GM21786 (cell line): ENCODE data around the gene FMO2.

Source experiments
- ATAC-seq: cut with Tn5 transposase; IDR thresholded peaks from one replicate; pipeline ENCODE4 v1.9.1; 2021; ENCODE audit not compliant: unreplicated experiment

Gene FMO2, protein sequence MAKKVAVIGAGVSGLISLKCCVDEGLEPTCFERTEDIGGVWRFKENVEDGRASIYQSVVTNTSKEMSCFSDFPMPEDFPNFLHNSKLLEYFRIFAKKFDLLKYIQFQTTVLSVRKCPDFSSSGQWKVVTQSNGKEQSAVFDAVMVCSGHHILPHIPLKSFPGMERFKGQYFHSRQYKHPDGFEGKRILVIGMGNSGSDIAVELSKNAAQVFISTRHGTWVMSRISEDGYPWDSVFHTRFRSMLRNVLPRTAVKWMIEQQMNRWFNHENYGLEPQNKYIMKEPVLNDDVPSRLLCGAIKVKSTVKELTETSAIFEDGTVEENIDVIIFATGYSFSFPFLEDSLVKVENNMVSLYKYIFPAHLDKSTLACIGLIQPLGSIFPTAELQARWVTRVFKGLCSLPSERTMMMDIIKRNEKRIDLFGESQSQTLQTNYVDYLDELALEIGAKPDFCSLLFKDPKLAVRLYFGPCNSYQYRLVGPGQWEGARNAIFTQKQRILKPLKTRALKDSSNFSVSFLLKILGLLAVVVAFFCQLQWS

DNA sequence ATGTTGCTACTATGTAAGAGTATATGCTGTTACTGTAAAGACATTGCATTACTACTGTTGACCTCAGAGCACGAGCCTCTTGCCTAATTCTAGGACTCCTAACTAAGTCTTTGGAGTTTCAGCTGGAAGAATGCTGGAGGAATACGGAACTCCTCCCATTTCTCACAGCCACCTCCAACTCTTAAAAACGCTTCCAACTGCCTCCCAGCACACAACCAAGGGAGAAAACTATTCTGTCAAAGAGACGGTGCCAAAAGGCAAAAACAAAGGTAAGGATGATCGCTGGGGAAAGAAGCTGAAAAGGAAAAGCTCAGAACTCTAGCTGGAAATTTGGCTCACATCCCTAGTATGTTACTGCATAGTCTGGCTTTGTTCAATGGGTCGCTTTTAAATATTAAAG lies at the start of gene FMO2:
TSS of gene FMO2 (plus strand) at position 210 of the 400 bp plus-strand sequence. CDS start 414 bp downstream, outside the sequence.
- ATAC-seq = no peak

DNA sequence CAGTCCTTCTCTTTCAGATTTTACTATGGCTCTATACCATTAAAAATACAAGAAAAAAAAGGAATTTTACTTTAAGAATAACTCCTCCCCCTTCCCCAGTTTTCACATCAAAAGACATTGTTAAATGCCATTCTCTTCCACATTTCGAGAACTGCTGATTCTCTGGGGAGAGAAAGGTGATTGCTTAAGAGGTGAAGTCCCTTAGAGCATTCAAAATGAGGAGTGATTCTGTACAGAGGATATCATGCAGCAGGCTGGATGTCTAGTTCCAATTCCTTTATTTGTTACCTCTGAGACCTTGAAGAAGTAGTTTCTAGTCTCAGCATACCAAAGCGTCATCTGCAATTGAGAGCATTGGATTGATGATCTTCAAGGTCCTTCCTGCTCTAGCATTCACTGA lies 47.5 kb upstream of the FMO2 start:
- ATAC-seq = no peak

DNA sequence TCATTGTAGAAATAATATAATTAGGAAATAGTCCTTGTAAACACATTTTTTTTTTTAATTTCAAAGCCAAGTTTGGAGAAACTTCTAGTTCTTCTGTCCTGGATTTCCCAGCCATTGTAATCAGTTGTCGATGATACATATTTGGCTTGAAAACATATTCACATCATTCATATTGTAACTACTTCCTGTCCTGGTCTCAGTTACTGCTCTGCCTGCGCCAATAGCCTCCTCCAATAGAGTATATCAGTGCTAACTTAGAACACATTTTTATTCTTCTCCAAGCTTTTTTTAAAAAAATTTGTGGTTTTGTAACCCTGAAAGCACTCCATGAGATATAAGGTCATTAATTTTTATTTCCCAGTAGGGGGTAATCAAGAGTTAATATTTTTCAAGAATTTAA lies 46.1 kb upstream of the FMO2 start:
- ATAC-seq = no peak

DNA sequence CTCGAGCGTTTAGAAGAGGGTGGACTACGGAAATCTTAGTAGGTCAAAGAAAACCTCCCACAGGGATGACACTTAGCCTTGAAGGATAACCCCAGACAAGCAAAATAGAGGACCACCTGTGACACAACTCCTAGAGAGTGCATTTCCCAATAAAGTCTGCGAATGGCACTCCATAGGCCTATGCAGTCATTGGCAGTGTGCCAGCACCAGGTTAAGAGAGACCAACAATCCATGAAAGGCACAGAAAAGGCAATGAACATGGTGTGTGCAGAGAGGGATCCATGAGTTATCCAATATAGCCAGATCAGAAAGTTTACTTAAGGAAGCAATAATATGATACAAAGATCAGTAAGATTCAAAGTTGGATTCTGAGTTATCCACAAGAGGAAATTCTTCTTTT lies 45.2 kb upstream of the FMO2 start:
- no peak for ATAC-seq

DNA sequence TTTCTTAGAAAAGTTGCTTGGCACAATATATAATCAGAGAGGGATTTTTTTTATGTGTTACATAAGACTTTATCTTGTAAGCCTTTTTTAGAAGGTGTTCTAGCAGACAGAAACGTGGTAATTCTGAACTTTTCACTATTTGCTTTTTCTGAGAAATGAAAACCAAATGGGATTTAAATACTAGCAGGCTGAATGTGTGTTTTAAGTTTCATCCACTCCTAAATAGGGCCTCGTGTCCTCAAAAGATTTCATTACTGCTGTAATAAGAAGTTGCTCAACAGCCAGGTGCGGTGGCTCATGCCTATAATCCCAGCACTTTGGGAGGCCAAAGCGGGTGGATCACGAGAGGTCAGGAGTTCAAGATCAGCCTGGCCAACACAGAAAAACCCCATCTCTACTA lies 44.7 kb upstream of the FMO2 start:
- no peak for ATAC-seq

DNA sequence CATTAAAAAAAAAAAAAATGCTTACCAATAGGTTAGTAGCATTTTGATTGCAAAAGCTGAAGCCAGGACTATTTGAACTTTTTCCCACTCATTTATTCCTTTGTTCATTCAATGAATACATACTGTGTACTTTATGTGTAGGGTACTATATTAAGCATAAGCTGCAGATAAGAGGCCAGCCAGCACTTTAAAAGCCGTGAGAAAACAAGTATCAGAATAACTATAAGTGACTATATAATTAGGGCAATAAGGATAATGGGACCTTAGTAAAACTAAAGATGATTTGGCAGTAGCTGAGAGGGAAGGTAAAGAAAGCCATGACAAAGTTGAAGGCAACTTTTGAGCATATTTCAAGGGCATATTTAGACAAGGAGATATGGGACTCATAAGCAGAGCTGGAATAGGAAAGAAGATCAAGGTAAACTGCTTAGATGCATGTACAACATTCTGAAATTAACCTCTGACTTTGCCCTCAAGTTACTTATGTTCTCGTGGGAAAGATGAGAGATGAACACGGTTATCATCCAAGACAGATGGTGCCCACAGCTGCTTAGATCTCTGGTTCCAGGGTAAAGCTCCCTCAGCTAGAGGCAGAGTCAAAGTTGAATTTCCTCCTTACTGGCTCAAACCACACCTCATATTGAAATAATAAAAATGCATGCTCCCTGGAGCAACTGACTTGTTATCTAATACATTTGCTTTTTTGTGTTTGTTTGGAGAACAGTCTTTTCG lies 44.0 kb upstream of the FMO2 start:
- ATAC-seq = no peak

DNA sequence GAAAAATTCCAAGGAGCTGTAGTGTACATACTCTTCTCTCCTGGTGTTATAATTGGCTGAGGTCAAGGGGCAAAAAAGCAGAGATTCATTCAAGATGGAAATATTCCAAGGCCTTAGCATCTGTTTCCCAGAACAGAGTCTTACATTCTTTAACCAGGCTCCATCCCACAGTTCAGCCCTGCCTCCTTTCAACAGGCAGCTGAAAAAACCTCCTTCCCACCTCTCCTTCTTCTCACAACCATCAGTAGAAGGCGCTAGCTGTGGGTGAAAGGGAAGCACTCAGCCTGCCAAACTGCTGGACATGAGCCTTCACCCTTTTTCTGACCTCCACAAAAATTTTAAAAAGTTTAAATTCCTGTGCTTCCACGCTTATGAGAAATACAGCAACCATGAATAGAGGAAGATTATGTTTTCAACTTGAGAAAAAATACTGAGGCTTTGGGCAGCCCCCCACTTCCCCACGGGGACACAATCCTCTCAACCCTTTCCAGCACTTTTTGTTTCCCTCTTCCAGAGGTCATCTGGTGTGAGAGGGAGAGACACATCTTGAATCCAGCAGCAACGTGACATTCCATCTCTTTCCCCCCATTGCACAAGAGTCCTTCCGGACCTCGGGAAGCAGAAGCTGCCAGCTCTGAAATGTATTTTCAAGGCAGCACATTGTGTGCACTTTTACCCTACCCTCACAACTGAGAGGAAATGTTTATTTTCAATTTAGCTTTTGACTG lies 43.2 kb upstream of the FMO2 start:
- ATAC-seq = no peak

DNA sequence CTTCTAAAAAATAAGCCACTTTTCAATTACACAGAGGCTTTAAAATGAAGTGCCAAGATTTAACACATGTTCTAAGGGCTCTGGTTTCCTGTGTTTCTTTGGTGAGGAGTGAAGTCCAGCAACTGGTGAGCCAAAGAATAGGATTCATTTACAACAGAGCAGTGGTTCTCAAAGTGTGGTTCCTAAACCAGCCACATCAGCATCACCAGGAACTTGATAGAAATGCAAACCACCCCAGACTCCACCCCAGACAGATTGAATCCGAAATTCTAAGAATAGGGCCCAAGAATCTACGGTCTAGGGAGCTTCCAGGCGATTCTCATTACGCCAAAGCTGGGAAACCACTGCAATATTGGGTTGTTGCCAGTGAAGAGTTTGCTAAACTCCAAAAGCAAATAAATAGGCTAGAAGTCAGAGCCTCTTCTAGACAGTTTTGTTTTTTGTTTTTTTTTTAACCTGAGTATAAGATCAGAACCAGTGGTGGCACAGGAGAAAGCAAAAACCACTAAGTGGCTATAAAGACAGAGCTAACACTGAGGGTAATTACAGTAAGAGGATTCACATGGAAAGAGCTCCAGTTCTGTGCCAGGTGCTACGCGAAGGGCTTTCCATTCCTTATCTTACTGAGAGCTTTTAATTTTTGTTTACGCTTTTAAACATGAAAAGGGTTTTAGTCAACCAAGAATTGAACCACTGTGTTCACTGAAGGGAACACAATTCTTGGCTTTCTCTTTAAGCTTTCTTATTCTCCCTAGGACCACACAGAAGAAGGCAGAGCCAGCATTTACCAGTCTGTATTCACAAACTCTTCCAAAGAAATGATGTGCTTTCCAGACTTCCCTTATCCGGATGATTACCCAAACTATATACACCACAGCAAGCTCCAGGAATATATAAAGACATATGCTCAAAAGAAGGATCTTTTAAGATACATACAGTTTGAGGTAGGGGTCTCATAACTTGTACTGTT lies 42.4 kb upstream of the FMO2 start:
- ATAC-seq = no peak

DNA sequence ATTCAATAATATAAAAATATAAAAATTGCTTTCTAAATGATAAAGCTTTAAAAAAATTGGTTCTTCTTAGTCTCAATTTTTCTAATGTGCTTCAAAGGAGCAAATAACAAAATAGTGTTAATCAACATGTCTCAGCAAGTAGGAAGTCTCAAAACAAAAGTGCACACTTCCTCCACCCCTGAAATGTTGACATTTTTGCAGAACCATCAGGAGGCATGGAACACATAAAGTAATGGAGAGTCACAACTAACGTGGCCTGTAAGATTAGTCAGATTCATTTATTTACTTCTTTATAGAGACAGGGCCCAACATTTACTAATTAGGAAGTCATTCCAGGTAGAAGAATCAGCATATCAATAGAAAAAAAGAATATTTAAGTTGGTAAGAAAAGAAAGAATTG lies 34.9 kb upstream of the FMO2 start:
- ATAC-seq = no peak

DNA sequence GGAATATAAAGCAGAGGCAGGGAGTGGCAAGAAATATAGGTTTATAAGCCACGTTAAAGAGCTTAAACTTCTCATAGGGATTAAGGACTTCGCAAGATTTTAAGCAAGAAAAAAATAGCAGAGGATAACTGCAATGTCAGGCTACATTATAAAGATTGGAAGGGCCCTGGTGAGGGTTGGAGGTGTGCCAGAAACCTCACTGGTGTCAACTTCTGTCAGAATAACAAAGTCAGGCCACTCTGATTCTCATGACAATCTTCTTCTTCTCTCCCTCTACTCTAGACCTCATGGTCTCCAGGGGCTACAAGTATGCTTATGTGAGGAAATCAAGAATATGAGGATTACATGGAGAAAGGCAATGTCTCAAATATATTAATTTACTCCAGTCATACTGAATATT lies 32.6 kb upstream of the FMO2 start:
- no peak for ATAC-seq

DNA sequence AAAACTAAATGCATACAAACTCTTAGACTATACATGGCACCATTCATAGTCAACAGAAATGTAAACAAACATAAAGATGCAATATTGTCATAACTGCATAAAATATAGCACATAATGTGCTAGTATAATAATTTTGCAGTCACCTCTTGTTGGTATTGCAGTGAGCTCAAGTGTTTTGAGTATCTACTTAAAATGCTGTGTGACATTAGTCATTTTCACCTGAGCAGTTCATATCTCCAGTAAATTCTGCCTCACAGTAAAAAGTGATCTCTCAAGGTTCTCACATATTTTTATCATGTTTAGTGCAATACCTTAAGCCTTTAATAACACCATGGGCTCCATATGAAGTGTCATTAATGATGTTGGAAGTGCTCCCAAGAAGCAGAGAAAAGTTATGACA lies 29.6 kb upstream of the FMO2 start:
- ATAC-seq = no peak

DNA sequence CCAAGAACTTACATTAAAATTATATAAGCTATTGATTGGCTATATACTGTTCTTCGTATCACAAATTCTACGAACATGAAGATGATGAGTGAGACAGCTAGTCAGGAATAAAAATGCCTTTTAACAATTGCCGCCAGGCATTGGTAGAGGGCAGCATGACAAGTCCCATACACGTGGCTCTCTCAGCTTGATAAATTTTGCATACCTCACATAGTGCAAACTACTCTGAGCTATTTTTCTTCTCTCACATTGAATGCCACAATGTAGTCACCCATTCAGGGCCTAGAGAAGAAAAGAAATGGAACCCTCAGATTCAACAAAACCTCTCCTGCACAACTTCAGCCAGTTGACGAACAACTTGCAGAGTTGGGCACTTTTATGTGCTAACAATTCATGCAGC lies 27.0 kb upstream of the FMO2 start:
- no peak for ATAC-seq

DNA sequence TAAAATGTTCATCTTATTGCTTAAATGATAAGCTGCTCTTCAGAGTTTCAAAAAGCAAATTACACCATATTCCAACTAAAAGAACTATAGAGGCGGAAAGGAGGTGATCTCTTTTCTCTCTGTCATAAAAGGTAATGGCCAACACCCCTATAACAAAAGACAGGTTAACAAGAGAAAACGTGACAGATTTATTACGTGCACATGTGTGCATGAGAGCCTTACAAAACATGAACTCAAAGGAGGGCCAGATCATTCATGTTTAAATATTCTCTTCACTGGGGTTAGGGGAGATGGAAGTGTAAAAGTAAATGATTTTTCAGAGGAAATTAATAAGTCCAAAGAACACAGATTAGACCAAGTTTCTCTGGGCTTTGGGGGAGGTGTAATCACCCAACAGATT lies 26.5 kb upstream of the FMO2 start:
- ATAC-seq = no peak

DNA sequence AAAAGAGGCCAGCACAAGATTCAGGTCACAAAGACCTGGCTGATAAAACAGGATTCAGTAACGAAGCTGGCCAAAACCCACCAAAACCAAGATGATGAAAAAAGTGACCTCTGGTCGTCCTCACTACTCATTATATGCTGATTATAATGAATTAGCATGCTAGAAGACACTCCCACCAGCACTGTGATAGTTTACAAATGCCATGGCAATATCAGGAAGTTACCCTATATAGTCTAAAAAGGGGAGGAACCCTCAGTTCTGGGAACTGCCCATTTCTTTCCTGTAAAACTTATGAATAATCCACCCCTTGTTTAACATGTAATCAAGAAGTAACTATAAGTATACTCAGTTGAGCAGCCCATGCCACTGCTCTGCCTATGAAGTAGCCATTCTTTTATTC lies 26.0 kb upstream of the FMO2 start:
- ATAC-seq = no peak

DNA sequence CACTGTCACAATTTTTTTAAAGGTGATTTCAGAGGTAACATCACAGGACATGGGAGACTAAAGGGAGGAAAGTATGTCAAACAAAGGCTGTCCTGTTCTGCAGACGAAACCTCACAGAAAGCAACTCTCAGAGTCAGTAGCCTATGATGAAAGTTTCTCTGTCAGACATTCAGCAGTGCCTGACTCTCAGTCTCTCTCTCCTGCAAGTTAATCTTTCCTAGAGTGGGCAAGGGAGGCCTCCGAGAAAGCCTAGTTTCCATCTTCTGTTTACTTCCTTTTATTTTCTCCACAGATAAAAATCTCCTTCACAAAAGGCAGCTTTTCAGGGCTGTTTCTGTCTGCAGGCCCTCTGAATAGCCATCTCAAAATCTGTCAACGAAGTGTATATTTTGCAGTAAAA lies 24.9 kb upstream of the FMO2 start:
- ATAC-seq = peak; percentile 89

DNA sequence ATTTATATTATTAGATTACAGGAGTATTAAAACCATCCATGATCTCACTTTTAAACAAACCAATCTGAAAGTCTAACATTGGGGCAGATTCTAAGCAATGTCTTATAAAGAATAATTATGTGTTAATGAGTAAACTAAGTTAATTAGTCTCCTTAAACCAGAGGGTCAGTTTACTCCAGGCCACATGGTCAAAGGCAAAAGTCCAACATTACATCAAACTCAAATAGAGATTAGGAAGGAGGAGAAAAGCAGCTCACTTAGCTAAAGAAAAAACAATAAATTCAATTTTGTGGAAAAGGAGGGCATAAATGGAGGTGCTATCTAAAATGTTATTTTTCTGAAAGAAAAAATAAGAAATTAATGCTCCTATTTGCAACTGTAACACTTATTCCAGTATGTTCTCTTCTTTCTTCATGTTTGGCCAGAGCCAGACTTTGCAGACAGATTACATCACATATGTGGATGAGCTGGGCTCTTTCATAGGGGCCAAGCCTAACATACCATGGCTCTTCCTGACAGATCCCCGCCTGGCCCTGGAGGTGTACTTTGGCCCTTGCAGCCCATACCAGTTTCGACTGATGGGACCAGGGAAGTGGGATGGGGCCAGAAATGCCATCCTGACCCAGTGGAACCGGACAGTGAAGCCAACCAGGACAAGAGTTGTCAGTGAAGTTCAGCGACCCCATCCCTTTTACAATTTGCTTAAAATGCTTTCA lies 24.3 kb upstream of the FMO2 start:
- ATAC-seq = no peak

DNA sequence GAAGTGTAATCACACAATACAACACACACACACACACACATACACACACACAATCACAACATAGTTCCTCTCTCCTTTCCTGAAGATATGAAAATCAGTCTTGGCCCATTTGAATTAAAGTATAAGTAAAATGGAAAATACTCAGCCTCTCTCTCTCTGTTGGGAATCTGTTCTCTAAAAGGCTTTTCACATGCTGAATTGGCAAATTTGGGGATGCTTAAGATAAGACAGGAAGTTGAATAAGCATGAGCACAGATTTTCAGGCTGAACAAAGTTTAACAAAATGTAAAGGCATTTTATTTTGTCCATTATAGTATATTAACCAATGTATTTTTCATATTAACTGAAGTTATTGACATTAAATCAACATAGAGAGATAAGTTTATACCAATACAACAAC lies 23.7 kb upstream of the FMO2 start:
- ATAC-seq = no peak

DNA sequence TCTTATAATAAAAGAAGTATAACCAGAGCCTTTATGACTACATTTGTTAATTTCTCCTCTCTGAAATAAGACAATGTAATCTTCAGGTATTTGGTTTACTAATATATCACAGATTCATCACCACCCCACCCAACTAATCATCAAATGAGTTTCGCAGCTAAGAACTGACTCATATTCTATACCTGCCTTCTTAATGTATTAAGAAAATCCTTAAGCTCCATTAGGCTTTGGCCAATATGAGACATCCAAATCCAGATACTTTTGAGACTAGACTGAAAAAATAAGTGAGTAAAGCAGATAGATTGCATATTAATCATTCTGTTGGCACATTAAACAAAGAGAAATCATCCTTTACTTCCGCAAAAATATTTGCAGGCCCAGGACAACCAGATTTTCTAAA lies 18.7 kb upstream of the FMO2 start:
- ATAC-seq = no peak

DNA sequence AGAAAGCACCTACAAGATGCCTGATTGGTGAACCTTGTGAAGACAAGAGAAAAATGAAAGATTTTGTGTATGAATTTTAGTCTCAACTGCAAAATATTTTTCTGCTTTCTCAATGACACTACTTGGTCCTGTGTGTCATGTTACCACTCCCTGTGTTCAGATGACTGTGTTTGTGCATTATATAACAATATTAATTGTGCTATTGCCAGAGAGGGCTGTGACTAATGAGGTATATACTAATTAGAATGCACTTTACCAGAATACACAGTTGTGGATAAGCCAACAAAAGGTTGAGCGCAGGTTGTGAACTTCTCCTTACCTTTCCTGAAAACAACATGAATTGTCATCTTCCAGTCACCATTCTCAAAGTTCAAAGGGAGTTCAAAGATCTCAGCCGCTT lies 17.3 kb upstream of the FMO2 start:
- ATAC-seq = no peak

DNA sequence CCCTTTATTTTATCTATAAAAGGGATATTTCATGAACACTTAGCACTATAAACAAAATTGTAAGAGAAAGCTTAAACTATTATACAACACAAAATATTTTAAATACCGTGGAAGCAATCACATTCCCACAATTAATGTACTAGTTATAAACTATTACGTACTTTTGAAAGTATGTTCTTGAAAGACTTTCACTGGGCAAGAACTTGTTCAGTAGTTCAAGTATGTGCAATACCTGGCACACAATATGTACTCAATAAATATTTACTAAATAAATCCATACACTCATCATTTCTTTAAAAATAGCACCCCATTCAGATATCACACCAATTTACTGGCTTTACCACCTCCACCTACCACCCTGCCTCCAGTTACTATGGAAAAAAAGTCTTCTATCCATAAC lies 12.6 kb upstream of the FMO2 start:
- ATAC-seq = no peak
